GM19099 (cell line): Measurements from ENCODE around the gene MED26.

Experiments
- POLR2A ChIP-seq: IDR thresholded peaks from 3 replicates; pipeline ENCODE4 v1.6.1; 2011; ENCODE audit warnings: low read depth; ENCODE audit not compliant: insufficient read length; ENCODE audit errors: extremely low read depth

Gene MED26

GRCh38 chr19:16628183-16628983 is at the start of gene MED26:
TSS of gene MED26 (minus strand) at chr19:16628204. CDS start at chr19:16627943, 261 bp downstream.
- peak; percentile 95 for TF ChIP-seq POLR2A

DNA sequence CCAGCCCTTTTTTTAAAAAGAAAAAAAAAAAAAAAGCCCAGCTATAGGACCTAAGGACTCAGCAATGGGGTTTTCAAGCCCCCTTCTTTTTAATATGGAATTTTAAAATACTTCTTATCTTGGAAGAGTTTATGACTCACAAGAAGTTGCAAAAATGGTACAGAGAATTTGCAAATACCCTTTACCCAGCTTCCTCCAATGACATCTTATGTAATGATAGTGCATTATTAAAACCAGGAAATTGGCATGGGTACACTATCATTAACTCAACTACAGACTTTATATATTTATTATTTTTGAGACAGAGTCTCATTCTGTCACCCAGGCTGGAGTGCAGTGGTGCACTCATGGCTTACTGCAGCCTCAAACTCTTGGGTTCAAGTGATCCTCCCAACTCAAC is 49.1 kb upstream of the MED26 start:
- no peak for TF ChIP-seq POLR2A

- TF ChIP-seq POLR2A, result no peak
Observed at GRCh38 chr19:16676101-16676798, 48.2 kb upstream of the MED26 start.

DNA sequence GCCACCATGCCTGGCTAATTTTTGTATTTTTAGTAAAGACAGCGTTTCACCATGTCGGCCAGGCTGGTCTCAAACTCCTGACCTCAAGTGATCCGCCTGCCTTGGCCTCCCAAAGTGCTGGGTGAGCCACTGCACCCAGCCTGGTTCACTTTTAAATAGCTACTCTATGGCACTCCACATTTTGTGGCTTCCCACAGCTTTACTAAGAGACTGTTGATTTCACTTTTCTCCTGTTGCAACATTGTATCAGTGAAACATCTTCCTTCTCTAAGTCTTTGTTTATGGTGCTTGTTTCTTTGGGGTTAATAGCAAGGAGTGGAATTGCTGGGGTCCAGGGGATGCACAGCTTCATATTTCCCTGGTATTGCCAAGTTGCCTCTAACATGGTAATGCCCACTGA is 45.2 kb upstream of the MED26 start:
- TF ChIP-seq POLR2A, result no peak

DNA sequence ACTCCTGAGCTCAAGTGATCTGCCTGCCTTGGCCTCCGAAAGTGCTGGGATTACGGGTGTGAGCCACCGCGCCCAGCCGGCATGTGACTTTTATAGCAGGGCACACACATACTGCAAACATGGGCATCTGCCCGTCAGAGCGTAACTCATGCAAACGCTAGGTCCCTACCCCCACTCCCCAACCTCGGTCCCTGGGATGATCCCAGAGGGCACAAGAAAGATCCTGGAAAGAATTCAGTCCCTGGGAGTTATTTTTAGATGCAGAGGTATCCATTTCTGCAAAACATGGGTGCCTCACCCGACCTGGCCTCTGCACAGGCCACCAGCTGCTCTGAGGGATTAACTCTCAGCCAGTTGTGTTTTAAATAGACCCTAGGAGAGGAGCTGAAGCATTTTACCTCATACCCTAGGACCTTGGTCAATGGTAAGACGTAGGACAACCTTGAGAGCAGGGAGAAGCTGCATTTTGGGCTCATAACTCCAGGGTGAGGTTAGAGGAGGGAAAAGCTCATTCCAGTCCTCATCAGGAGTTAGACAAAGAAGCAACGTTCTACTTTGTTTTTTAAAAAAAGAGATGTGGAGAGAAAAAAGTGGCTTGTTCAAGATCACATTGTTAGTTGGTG is 43.8 kb upstream of the MED26 start:
- no peak for TF ChIP-seq POLR2A

GRCh38 chr19:16670291-16670690 is 42.3 kb upstream of the MED26 start:
- TF ChIP-seq POLR2A, result no peak

GRCh38 chr19:16668176-16668575 is 40.2 kb upstream of the MED26 start:
- no peak for TF ChIP-seq POLR2A

GRCh38 chr19:16661480-16662034 is 33.6 kb upstream of the MED26 start:
- TF ChIP-seq POLR2A, result peak; percentile 53

- TF ChIP-seq POLR2A, result no peak
Observed at GRCh38 chr19:16660763-16661479, 32.9 kb upstream of the MED26 start, which contains the start of gene TMEM38A. TSS of gene TMEM38A (plus strand) at chr19:16661139. CDS start at chr19:16661218, 79 bp downstream.

DNA sequence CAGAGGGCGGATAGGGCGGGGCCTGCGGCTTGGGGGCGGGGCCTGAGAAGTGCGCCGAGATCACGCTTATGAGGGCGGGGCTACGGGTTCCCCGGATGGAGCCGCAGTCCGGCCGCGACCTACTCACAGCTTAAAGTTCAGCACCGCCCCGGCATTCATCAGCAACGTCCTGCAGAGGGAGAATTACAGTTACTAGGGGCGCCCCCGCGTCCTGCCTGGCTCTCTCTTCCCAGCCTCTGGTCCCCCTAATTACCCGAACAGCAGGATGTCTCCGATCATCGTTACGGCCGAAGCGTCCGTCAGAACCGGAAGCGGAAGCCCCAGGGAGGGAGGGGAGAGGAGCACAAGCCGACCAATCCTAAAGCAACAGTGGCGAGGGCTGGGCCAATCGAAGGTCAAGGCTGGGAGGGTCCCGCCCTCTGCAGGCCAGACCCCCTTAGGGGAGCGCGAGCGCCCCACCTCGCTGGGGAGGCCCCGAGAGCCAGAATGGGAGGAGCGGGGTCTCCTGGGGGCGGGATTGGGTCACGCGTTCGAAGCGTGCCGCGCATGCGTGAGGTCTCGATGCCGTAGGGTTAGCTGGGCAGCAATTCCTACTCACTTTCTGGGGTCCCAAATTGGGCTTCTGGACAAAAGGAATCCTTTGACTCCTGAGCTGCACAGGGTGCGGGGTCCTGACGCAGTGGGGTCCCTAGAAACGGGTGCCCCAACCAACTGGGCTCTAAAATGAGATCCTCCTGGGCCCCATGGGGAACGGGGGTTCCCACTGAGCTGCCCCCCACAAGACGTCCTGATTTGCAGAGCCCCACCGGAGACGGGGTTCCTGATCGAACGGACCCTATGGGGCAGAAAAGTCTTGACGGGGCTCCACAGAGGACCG is 32.1 kb upstream of the MED26 start, which contains the start of gene SMIM7:
Gene SMIM7, minus strand, starts transcription at position 313 of the 877 bp plus-strand sequence. Its CDS starts 34 bp downstream, at position 279.
- peak; percentile 92 for TF ChIP-seq POLR2A

GRCh38 chr19:16659464-16659831 is 31.4 kb upstream of the MED26 start:
- no peak for TF ChIP-seq POLR2A

- TF ChIP-seq POLR2A, result no peak
Observed at GRCh38 chr19:16657384-16657783, 29.4 kb upstream of the MED26 start.

DNA sequence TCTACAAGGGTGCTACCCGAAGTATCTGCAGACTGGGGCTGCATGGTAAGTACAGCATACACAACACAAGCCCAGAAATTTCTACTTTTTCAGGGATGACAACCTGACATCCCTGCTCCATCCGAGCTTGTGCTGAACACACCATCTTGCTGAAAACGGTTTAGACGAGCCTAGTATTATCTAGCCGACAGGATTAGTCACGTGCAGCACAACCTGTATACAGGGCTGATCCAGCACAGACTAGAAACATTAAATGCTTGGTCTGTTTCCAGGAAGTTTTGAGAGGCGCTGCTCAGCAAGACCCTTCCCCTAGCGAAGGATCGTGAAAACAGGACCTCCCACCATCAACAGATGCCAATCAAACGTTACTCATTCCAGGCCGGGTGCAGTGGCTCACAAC is 27.7 kb upstream of the MED26 start:
- no peak for TF ChIP-seq POLR2A

DNA sequence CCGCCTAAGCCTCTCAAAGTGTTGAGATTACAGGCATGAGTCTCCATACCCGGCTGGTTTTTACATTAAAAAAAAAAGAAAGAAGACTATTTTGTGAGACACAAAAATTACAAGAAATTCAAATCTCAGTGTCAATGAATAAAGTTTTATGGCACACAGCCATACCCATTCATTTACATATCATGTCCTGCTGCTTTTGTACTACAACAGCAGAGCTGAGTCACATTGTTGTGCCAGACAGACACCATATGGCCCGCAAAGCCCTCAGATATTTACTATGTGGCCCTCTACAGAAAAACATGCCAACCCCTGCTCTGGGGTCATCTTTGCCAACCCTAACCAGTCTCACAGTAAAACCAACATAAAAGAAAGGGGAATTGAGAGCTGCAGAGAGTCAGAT is 26.6 kb upstream of the MED26 start:
- no peak for TF ChIP-seq POLR2A
